ENCODE results near the gene BHLHE23. TPM values are rescaled to one million over a fixed set of nuclear protein-coding genes. Genes with fewer than 3 reads are reported as not detected.

BHLHE23 gene
- total RNA-seq, 3 donors from 2014 or later, result not detected

DNA sequence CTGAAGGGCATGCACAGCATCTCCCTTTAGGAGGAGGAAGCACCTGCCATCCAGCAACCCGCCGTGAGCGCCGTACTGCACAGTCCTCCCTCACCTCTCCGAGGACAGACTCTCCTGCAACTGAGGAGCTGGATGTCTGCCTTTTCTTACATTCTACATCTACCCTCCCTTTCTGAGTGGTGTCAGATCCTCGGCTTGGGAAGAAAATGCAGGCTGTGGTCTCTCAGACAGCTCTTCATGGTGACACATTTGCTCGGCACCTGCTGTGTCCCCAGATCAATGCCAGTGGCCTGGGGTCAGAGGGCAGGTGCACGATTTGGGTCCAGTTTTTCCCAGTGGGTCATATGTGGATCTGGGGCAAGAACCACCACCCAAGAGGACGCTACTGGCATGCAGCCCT is 40.1 kb upstream of the BHLHE23 start:
- H3K4me1 ChIP-seq, result no peaks in the 10 kb centered on the region
- no peaks in the 10 kb centered on the region for H3K36me3 ChIP-seq
- no peak overlapping the region for H3K4me3 ChIP-seq
- no peaks in the 10 kb centered on the region for H3K9me3 ChIP-seq
- H3K27ac ChIP-seq, result no peak overlapping the region
- TF ChIP-seq POLR2A (IDR thresholded peaks at IDR 0.05) (no peak), POLR2AphosphoS5 (IDR thresholded peaks at IDR 0.05) (no peak)
- TF ChIP-seq, protein P1, sequence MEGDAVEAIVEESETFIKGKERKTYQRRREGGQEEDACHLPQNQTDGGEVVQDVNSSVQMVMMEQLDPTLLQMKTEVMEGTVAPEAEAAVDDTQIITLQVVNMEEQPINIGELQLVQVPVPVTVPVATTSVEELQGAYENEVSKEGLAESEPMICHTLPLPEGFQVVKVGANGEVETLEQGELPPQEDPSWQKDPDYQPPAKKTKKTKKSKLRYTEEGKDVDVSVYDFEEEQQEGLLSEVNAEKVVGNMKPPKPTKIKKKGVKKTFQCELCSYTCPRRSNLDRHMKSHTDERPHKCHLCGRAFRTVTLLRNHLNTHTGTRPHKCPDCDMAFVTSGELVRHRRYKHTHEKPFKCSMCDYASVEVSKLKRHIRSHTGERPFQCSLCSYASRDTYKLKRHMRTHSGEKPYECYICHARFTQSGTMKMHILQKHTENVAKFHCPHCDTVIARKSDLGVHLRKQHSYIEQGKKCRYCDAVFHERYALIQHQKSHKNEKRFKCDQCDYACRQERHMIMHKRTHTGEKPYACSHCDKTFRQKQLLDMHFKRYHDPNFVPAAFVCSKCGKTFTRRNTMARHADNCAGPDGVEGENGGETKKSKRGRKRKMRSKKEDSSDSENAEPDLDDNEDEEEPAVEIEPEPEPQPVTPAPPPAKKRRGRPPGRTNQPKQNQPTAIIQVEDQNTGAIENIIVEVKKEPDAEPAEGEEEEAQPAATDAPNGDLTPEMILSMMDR (IDR thresholded peaks at IDR 0.05), result no peak
- peaks cover 0 to 60% of the 10 kb centered on the region in 2 donors for H3K27me3 ChIP-seq
- intact Hi-C loops (cut with DNase I; ENCODE audit: low total_unique reads), result no loop called here
- no peak for DNase-seq (ENCODE audit: low spot score in 2 of 2)

DNA sequence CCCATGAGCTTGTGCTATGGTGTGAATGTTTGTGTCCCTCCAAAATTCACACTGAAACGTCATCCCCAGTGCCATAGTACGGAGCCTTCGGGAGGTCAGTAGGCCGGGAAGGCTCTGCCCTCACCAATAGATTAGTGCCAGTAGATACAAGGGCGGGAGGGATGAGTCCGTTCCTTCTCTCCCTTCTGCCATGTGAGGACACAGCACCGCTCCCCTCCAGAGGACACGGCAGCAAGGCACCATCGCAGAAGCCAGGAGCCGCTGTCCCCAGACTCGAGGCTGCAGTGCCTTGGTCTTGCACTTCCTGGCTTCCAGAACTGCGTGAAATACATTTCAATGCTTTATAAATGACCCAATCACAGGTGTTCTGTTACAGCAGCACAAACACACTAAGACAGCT is 39.2 kb upstream of the BHLHE23 start:
- H3K27me3 ChIP-seq, result peaks cover 0 to 57% of the 10 kb centered on the region in 2 donors
- TF ChIP-seq, protein P1 (IDR thresholded peaks at IDR 0.05), result no peak
- TF ChIP-seq POLR2A (IDR thresholded peaks at IDR 0.05), result no peak
- no peak for TF ChIP-seq POLR2AphosphoS5 (IDR thresholded peaks at IDR 0.05)
- H3K36me3 ChIP-seq, result no peaks in the 10 kb centered on the region

DNA sequence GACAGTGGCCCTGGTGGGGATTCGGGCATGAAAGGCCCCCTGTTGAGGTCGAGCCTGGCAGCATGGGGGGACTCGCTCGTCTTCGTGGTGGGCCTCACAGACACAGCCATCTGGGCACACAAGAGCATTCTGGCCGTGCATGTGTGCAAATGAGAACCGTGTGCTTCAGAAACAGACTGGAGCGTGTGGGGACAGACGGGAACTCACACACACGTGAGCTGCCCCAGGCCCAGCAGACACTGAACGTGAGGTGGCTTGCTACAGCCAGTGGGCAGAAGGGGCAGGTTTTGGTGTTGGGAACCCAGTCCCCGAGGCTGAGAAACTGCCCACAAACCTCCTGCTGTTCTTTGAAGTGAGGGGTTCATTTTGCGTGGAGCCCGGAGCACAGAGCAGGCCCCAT is 38.6 kb upstream of the BHLHE23 start:
- Histone ChIP-seq H3K4me1 (no peaks in the 10 kb centered on the region), H3K4me3 (no peak overlapping the region), H3K27me3 (peaks cover 0 to 59% of the 10 kb centered on the region in 2 donors), H3K27ac (no peak overlapping the region), H3K9me3 (no peaks in the 10 kb centered on the region), H3K36me3 (no peaks in the 10 kb centered on the region)
- intact Hi-C loops (cut with DNase I; ENCODE audit: low total_unique reads), result no loop called here
- DNase-seq (ENCODE audit: low spot score in 2 of 2), result no peak
- TF ChIP-seq POLR2AphosphoS5 (IDR thresholded peaks at IDR 0.05), result no peak
- TF ChIP-seq, protein P1 (IDR thresholded peaks at IDR 0.05), result no peak
- no peak for TF ChIP-seq POLR2A (IDR thresholded peaks at IDR 0.05)

More for the DNA sequence above, 39.2 kb upstream of the BHLHE23 start:
- Histone ChIP-seq H3K9me3 (no peaks in the 10 kb centered on the region), H3K27ac (no peak overlapping the region), H3K4me3 (no peak overlapping the region), H3K4me1 (no peaks in the 10 kb centered on the region)
- intact Hi-C loops (cut with DNase I; ENCODE audit: low total_unique reads), result no loop called here
- no peak for DNase-seq (ENCODE audit: low spot score in 2 of 2)

DNA sequence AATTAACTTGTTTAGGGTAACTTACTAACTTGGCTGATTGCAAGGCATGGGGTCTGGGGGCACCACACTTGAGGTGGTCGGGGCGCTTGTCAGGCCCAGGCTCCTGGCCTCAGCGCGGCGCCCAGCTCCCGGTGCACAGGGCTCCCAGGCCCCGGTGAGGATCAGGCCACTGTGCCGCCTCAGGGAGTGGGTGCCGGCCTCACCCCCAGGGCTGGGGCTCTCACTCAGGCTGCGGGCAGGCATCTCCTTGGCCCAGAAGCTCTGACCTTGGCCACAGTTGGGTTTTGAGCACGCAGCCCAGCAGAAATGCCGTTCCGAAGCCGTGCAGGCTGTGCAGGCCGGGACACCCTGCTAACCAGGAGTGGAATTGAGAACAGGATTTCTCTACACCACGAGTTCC is 37.8 kb upstream of the BHLHE23 start:
- no peak overlapping the region for H3K4me3 ChIP-seq
- H3K27me3 ChIP-seq, result peaks cover 0 to 57% of the 10 kb centered on the region in 2 donors
- no peak overlapping the region for H3K27ac ChIP-seq
- no peak for TF ChIP-seq POLR2A (IDR thresholded peaks at IDR 0.05)
- TF ChIP-seq POLR2AphosphoS5 (IDR thresholded peaks at IDR 0.05), result no peak
- TF ChIP-seq, protein P1 (IDR thresholded peaks at IDR 0.05), result no peak
- no peaks in the 10 kb centered on the region for H3K36me3 ChIP-seq
- intact Hi-C loops (cut with DNase I; ENCODE audit: low total_unique reads), result loop anchor here (5.0 kb wide), 1 partner anchor 702 kb away; no protein-coding TSS in a partner anchor
- H3K9me3 ChIP-seq, result no peaks in the 10 kb centered on the region
- H3K4me1 ChIP-seq, result no peaks in the 10 kb centered on the region
- DNase-seq (ENCODE audit: low spot score in 2 of 2), result no peak

DNA sequence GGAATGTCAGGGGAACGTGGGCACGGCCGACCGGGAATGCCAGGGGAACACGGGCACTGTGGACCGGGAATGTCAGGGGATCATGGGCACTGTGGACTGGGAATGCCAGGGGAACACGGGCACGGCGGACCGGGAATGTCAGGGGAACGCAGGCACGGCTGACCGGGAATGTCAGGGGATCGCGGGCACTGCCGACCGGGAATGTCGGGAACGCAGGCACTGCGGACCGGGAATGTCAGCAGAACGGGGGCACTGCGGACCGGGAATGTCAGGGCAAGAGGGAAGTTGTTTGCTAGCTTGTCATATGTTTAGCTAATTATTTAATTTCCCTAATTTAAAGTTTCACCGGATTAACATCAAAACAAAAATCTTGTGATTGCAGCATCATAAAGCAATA is 37.4 kb upstream of the BHLHE23 start:
- Histone ChIP-seq H3K27ac (no peak overlapping the region), H3K9me3 (no peaks in the 10 kb centered on the region), H3K4me3 (no peak overlapping the region), H3K27me3 (peaks cover 0 to 60% of the 10 kb centered on the region in 2 donors), H3K36me3 (no peaks in the 10 kb centered on the region), H3K4me1 (no peaks in the 10 kb centered on the region)
- TF ChIP-seq, protein P1 (IDR thresholded peaks at IDR 0.05), result no peak
- TF ChIP-seq POLR2AphosphoS5 (IDR thresholded peaks at IDR 0.05), result no peak
- TF ChIP-seq POLR2A (IDR thresholded peaks at IDR 0.05), result no peak
- no peak for DNase-seq (ENCODE audit: low spot score in 2 of 2)
- intact Hi-C loops (cut with DNase I; ENCODE audit: low total_unique reads), result loop anchor here (5.0 kb wide), 1 partner anchor 702 kb away; no protein-coding TSS in a partner anchor
